HG02763 (cell line): ENCODE measurements around the gene CLEC18B.
"Not testable (repeated sequence)": the region's sequence is repeated elsewhere in the genome, so short reads cannot be mapped to it uniquely, and the experiment has no call there.

Source experiments
- ATAC-seq: cut with Tn5 transposase; IDR thresholded peaks from one replicate; pipeline ENCODE4 v1.9.1; 2021; ENCODE audit warnings: mild to moderate bottlenecking, moderate library complexity; ENCODE audit not compliant: unreplicated experiment

Gene CLEC18B

DNA sequence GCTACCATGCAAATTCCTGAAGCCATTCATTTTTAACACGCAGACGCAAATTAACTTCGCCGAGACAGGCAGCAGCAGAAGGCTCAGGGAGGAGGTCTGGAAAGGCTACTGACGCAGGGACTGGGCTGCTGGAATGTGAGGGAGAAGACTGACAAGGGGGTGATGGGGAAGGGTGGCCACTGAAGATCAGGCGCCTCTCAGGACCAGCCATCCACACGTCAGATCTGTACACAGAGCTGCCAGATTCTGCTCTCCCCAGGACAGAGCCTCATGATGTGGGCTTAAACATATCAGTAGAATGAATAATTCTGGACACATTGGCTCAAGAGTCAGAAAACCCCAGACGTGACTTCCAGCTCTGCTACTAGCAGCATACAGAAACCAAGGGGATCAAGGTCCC is 25.6 kb upstream of the CLEC18B start:
- ATAC-seq: no peak

DNA sequence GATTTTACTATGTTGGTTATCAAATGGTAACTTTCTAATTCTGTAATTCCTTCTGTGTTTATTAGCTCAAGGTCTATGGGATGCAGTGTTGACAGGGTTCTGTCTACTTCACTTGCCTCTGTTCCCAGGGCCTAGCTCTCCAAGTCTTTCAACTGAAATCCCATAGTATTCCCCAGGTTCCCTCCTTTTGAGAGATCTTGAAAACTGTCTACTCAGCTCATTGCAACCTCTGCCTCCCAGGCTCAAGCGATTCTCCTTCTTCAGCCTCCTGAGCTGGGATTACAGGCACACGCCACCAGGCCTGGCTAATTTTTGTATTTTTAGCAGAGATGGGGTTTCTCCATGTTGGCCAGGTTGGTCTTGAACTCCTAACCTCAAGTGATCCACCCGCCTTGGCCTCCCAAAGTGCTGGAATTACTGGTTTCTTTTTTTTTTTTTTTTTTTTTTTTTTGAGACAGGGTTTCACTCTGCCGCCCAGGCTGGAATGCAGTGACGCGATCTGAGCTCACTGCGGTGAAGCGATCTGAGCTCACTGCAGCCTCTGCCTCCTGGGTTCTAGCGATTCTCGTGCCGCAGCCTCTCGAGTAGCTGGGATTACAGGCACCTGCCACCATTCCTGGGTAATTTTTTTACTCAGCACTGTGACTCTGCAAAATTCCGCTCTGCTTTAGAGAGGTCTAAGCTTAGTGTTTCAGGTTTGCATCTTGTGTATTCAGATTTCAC is 22.5 kb upstream of the CLEC18B start:
- not testable (repeated sequence) for ATAC-seq

DNA sequence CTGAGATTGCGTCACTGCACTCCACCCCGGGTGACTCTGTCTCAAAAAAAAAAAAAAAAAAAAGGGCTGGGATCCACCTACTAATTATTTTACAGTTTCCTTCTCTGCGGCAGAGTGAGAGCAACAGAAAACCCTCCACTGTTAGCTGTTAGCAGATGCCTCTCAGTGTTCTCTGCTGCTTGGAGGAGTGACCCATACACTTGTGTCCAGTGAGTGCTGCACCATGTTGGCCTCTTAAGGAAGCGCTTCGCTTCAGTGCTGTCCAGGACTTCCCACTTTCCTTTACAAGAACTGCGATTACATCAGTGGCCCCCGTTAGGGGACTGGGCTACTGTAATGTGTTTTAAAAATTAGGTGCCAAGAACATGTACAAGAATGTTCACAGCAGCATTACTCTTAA is 18.4 kb upstream of the CLEC18B start:
- ATAC-seq: no peak

DNA sequence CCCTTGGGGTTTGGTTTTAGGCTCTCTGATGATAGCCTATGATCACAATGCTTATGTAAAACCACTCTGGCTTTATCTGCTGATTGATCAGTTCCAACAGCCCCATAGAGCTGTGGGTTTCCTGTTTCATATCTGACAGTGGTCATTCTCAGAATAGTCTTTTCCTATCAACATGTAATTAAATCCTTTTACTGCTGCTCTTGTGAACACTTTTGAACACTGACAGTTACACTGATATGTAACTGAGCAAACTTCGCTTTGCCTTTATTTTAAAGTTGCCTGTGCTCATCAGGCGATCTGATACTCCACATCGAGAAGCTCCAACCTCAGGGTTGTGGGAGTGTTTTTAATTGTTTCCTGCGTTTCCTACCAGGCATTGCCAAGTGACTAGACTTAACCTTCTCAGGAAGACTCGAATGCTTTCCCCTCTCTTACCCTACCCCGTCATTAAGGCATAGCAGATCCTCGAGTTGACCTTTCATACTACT is 17.3 kb upstream of the CLEC18B start:
- no peak for ATAC-seq

DNA sequence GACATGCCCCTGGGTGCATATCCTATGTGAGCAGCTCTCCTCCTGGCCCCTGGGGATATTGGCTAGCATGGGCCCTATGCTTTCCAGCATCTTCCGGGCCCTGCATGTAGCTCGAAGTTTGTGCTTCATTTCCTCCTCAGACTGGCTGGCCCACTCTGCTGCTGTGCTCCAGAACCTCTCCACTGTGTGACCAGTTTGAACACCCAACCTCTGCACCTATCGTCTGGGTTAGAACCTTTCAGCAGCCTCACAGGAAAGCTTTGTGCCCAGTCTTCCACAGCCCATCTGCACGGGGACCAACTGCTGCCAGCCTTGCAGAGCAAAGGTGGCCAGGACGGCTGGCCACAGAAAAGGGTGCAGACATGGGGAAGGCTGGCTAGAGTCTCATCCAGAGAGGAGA is 10.2 kb upstream of the CLEC18B start:
- ATAC-seq: no peak

DNA sequence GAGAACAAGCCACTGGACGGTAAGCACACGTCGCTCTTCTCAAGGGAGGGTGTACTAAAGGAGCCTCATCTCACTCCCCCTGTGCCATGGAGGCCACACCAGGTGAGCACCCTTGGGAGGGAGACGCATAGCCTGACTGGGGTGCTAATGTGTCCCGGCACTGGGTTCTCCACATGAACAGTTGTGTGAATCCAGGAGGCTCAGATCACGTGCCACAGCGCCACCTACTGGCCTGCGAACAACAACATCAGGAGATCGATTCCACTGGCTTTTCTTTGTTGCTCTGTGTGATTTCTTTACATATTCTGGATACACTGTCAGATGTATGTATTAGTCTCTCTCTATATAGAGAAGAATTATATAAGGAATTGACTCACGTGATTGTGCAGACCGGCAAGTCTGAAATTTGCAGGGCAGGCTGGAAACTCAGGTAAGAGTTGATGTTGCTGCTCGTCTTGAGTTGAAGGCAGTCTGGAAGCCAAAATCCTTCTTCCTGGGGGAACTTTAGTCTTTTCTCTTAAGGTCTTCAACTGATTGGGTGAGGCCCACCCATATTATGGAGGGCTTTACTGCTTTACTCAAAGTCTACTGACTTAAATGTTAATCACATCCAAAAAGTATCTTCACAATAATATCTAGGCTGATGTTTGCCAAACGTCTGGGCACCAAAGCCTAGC is 8.9 kb upstream of the CLEC18B start:
- not testable (repeated sequence) for ATAC-seq

DNA sequence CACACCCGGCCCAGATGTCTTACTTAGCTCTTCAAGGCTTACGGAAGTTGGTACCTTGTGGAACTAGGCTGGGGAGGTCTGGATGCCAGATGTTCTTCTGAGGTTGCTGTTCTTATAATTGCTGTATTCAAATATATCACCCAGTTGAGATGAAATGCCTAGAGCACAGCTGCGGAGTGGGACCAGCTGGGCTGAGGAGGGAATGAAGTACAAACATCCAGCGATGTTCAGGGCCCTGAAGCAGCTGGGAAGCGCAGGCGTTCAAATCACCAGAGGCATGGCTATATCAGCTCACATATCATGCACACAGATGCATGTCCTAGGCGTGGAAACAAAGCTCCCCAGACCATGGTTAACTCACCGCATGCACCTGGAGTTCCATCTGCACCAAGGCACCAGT is 7.2 kb upstream of the CLEC18B start:
- ATAC-seq: not testable (repeated sequence)

DNA sequence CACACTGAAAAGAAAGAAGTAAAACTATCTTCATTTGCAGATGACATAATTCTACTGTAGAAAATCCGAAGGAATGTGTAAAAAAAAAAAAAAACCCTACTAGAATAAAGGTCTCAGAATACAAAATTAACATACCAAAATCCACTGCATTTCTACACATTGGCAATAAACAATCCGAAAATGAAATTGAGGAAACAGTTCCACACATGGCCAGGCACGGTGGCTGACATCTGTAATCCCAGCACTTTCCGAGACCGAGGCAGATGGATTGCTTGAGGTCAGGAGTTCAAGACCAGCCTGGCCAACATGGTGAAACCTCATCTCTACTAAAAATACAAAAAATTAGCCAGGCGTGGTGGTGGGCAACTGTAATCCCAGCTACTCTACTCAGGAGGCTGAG is 4.5 kb upstream of the CLEC18B start:
- ATAC-seq: not testable (repeated sequence)

DNA sequence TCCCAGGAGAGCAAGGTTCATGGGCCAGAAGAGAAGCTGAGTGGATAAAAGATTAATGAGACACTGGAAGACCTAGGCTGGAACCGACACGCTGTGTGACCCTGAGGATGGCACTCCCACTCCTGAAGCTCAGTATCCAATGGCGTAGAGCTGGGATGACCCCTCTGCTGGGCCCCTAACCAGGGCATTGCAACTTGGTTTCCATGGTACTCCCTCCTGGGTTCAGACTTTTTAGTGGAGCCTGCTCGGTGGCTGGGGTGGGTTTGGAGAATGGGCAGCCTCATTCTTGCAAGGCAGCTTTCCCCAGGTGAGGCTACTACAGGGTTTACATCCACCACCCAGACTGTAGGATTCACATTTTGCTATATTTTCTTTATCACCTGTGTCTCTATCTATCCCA is 2.4 kb upstream of the CLEC18B start:
- not testable (repeated sequence) for ATAC-seq

DNA sequence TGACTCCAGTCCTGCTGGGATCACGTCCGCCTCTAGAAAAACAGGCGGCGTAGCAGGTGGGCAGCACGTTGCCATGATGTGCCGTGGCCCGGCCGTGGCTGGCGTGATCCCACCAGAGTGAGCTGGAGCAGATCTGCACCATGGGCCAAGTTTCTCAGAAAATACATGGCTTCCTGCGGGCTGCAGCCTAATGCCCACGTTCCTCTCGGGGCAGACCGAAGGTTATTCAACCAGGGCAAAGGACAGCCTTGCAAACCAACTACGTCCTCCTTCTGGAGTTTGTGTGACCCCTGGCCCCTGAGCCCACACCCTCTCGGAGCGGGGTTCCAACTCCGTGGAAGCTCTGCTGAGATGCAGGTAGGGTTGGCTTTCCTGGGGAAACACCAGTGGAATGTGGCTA is 808 bp upstream of the CLEC18B start:
- ATAC-seq: not testable (repeated sequence)

DNA sequence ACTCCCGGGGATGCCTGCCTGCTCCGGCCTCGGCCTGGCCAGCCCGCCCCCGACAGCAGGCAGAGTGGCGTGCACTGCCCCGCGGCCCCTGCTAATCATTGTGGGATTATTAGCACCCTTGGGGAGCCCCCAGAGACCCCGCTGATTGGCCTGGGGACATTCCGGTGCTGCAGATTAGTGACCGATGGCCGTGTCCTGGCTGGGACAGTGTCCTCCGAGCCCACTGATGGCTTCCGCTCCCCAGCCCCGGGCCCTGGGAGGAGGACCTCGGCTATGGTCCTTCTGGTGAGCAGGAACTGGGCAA is 156 bp upstream of the CLEC18B start:
- ATAC-seq: not testable (repeated sequence)

DNA sequence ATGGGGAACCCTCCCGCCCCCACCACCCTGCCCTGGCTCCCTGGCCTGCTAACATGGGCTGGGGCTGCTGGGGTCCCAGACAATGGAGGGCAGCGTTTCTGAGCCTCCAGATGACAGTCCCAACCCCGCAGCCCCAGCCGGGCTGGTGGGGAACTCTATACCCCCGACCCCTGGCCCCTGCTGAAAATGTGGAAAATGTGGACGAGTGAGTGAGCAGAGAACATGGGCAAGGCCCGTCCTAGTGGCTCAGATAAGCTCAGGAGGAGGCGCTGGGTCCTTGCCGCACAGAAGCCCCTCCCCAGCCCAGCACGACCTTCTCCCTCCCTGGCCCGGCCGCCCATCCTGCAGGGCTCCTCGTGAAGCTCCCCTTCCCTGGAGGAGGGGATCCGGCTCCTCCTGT is 1.5 kb downstream of the CLEC18B start:
- not testable (repeated sequence) for ATAC-seq

DNA sequence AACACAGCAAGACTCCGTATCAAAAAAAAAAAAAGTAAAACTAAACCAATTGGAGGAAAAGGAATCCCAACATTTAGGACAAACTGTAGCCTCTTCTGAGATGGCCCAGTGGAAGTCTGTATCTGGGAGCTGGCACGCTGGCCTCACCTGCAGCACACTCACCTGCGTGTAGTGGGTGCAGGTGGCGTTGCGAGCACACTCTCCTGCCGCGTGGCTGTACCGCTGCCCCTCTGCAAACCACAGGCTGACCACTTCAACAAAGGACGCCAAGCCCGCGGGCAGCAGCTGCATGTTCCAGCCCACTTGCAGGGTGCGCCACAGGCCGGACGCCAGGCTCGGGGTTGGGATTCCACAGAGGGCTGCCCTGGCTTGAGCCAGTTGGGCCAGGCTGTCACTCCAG is 3.4 kb downstream of the CLEC18B start:
- ATAC-seq: not testable (repeated sequence)

DNA sequence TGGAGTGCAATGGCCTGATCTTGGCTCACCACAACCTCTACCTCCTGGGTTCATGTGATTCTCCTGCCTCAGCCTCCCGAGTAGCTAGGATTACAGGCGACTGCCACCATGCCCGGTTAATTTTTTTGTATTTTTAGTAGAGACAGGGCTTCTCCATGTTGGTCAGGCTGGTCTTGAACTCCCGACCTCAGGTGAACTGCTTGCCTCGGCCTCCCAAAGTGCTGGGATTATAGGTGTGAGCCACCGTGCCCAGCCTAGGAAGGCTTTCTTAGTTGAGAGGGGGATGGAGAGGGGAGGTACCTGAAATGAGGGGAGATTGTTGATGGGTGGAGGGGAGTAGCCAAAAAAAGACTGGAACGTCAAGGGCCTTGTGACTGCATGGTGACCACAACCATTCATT is 7.4 kb downstream of the CLEC18B start:
- not testable (repeated sequence) for ATAC-seq

DNA sequence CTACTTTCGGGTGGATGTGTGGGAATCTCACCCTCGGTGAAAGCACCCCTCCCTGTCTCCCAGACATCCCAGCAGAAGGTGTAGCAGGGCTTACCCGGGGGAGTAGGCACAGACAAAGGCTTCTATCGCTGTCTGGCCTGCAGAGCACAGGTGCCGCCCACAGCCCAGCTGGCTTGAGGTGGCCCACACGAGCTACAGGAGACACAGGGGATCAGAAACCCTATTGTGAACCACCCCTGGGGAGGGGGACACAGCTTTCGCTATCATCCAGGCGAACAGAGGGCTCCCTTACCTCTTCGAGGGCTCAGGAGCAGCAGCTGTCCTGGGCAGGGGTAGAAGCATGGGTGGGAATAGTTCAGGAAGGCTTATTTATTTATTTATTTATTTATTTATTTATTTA is 7.8 kb downstream of the CLEC18B start:
- not testable (repeated sequence) for ATAC-seq

DNA sequence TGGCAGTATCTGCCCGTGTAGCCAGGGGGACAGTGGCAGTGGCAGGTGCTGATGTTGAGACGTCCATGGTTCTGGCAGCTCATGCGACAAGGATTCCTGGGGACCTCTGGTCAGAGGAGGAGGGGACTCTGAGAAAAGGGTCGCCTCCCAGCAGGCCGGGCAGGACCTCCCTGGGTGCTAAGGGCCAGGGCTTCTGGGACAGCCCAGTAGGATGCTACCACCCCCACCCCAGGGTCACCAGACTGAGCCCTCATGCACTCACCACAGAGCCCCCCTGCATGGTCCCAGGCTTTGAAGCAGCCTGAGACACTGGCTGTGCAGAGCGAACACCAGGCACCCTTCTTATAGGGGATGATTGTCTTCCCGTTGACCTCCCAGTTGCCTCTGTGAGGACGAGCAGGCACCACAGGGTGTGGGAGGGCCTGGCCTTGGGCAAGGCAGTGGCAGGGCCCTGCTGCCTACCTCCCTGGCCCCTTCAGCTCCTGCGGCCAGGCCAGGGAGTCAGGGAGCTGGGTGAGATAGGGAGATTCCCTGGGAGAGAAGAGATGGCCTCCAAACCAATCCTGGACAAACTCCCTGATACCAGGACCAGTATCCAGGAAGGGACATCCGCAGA is 8.4 kb downstream of the CLEC18B start:
- ATAC-seq: not testable (repeated sequence)

DNA sequence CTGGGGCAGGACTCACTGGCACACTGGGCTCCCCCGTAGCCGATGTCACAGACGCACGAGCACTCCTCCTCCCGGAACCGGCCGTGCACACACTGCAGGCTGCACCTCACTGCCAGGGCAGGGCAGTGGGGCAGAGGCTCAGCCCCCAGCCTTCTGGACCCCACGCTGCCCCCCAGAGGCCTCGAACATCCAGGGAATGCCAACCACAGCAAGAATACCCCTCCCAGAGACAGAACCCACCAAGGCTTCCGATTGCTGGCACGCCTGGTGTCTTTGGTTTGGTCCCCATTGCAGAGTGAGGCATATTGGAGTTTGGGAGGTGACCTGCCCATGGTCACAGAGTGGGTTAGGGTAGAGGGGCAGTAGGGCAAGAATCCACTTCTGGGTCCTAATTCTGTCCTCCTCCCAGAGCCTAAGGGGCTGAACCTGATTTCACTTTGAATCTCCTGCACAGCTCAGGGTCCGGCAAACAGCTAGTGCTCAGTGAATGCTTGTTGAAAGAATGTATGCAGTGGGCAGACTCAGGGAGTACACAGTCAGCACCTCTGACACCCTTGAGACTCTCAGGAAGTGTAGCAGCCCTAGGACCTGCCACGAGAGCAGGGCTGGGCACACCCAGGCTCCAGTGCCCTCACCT is 9.0 kb downstream of the CLEC18B start:
- ATAC-seq: not testable (repeated sequence)

DNA sequence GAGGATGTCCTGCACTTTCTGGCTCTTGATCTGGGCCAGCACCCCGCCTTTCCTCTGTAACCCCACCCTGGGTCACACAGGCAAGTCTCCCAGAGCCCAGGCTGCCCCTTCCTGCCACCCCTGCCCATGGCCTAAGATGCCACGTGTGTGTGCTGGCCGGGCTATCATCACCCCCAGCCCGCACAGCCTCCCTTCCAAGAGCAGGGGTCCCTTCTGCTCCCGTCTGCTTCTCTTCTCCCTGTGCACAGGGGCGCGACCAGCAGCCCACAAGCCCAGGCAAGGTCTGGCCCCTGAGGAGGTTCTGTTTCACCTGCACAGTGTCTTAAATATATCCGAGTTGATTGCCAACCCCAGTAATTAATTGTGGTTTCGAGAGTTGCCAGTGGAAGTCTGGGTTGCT is 10.3 kb downstream of the CLEC18B start:
- ATAC-seq: not testable (repeated sequence)

DNA sequence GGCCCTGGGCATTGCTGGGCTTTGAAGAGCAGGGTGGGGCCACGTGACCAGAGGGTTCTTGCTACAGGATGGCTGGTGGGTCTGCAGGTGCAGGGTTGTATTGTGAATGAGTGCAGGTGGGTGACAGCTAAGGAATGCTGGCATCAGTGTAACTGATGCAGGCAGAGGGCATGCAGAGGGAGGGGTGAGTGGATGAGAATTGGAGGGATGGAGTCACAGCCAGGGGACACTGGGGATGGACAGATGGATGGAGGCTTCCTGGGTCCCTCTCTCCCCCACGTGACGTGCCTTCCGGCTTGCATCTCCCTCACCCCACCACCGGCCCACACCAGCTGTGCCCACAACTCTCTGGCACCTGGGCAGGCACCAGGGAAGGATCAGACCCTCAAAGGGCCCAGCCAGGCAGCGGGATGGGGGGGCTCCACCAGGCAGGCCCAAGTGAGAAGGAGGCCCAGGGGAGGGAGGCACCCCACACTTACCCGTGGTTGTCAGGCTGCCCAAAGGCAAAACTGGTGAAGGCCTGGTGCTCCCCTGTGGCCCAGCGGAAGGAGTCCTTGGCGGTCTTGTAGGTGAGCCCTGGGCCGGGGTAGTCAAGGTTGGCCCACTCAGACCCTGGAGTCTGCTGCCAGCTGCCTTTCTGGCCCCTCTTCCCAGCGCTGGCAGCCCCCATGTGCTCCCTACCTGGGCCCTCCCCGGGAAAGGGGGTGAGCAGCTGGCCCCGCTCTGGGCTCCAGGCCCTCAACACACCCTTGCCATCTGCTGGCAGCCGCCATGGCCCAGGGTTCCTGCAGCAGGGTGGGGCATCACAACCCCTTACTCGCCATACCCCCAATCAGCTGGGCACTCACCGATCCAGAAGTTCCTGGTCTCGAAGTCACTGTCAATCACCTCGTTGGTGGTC is 11.0 kb downstream of the CLEC18B start:
- not testable (repeated sequence) for ATAC-seq

DNA sequence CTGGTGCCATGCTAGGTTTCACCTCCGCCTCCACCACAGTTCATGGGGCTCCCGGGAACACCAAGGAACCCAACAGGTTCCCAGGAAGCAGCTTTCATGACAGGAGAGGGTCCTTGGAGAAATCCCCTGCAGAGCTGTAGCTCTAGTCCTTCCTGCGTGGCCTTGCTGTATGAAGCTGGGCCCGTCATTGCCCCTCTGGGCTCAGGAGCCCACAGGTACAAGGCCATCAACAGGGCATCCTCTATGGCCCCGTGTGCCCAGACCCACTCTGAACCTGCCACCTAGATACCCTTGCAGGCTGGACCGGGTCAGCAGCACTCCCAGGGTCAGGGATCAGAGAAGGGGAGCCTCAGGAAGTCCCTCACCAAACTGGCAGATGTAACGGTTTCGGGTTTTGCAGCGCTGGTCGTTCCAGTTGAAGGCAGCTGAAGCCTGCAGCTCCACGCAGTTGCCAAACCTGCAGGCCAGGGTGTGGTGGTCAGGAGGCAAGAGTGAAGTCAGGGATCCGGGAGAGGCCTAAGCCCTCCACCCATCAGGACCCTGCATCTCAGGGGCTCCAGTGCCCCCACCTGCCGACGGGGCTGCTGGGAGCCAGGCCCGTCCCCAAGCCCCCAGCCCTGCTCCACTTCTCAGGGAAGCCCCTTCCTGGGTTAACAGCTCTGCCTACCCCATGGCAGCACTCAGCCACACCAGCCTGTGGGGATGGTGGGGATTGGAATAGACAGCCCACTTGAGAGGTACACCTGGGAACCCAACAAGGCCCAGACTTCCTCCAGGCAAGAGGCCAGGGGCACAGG is 11.9 kb downstream of the CLEC18B start:
- ATAC-seq: not testable (repeated sequence)
